LNCaP clone FGC (cell line): ENCODE data around the gene TBX2.
A peak's percentile ranks its signal among the peaks of the same experiment; 100 is the strongest.
"Not testable (repeated sequence)": the region's sequence is repeated elsewhere in the genome, so short reads cannot be mapped to it uniquely, and the experiment has no call there.

Experiments used
- DNase-seq: peaks from one replicate; pipeline ENCODE4 v3.0.0-alpha.2; 2011; ENCODE audit warnings: low read depth
- H3K4me3 ChIP-seq: 2 replicates; pipeline ENCODE4 v1.5.1; 2011; ENCODE audit warnings: mild to moderate bottlenecking, low read depth, low read length, control low read depth
- CTCF ChIP-seq: IDR thresholded peaks from 2 replicates; pipeline ENCODE4 v1.5.1; 2012; ENCODE audit warnings: mild to moderate bottlenecking; ENCODE audit not compliant: control insufficient read depth, insufficient read depth; ENCODE audit errors: extremely low read depth

TBX2 gene

GRCh38 chr17:61399131-61400065 lies at the start of gene TBX2:
TBX2 (plus strand) TSS chr17:61399843; CDS start chr17:61400177, 334 bp downstream.
- no peak for DNase-seq
- TF ChIP-seq CTCF, result no peak
- H3K4me3 ChIP-seq, result peak within 1 kb of the TSS; percentile 48

GRCh38 chr17:61351745-61352407 lies 47.8 kb upstream of the TBX2 start:
- DNase-seq, result no peak
- no peak for TF ChIP-seq CTCF
- no peak overlapping the region for H3K4me3 ChIP-seq

- TF ChIP-seq CTCF, result no peak
- H3K4me3 ChIP-seq, result no peak overlapping the region
- DNase-seq, result no peak
Observed at GRCh38 chr17:61352408-61352770, 47.3 kb upstream of the TBX2 start.

GRCh38 chr17:61352781-61353491 lies 46.7 kb upstream of the TBX2 start:
- no peak overlapping the region for H3K4me3 ChIP-seq
- no peak for DNase-seq
- no peak for TF ChIP-seq CTCF

GRCh38 chr17:61353615-61354014 lies 46.0 kb upstream of the TBX2 start:
- no peak overlapping the region for H3K4me3 ChIP-seq
- DNase-seq, result no peak
- no peak for TF ChIP-seq CTCF

- DNase-seq, result no peak
- H3K4me3 ChIP-seq, result no peak overlapping the region
- TF ChIP-seq CTCF, result no peak
Observed at GRCh38 chr17:61354895-61355874, 44.5 kb upstream of the TBX2 start.

GRCh38 chr17:61357061-61357460 lies 42.6 kb upstream of the TBX2 start:
- not testable (repeated sequence) for DNase-seq, H3K4me3 ChIP-seq

- not testable (repeated sequence) for DNase-seq, H3K4me3 ChIP-seq
Observed at GRCh38 chr17:61359513-61359912, 40.1 kb upstream of the TBX2 start.
